HG02973 (cell line): ENCODE measurements around the gene GNA12.
"Not testable (repeated sequence)": the region's sequence is repeated elsewhere in the genome, so short reads cannot be mapped to it uniquely, and the experiment has no call there.

Source experiments
- ATAC-seq: cut with Tn5 transposase; IDR thresholded peaks from one replicate; pipeline ENCODE4 v1.9.1; 2021; ENCODE audit warnings: moderate library complexity; ENCODE audit not compliant: unreplicated experiment

Gene GNA12

DNA sequence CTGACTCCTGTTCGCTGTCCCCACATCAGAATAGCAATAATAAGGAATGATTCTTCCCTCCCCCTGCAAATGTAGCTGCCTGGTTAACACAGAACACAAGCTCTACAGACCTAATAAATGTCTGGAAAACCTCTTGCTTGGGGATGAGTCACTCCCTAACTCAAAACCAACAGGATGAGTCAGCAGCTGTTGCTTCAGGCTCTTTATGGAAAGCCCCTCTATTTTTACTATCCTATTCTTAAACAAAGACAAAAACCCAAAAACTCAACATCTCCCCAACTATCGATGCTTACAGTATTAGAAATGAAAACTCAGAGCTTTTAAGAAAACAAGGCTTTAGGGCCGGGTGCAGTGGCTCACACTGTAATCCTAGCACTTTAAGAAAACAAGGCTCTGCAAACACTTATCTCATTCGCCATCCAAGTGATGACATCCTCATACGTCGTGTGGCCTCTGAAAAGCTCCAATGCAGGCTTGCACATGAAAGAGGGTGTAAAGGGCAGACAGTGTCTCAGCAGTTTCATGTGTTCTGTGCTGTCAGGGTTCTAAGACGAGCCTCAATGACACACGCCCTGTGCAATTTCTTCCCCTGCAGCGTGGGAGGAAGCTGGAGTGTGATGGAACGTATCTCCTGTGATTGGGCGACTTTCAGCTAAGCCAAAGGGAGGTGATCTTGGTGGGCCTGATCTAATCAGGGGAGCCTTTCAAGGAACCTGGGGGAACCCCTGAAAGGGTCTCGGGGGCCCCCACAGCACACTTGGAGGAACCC lies 86.0 kb downstream of the GNA12 start:
- peak; percentile 67 for ATAC-seq

DNA sequence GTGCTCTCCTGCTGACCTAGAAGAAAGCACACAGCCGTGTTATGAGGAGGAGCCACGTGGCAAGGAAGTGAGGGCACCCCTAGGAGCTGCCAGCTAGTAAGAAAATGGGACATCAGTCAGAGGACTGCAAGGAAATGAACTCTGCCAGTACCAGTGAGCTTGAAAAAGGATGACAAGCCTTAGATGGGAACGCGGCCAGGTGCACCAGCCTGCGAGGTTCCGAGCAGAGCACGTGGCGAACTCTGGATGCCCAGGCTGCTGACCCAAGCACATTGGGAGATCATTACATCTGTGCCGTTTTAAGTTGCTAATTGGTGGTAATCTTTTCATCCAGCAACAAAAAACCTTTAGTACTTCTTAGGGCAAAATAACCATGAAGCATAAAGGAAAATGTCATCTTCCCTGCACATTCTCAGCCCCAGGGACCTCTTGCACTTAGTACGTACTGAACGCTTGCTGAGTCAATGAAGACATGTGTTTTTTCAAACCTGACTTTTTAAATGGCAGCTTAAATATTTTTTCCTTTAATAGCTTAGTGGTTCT lies 86.7 kb downstream of the GNA12 start:
- ATAC-seq = no peak

DNA sequence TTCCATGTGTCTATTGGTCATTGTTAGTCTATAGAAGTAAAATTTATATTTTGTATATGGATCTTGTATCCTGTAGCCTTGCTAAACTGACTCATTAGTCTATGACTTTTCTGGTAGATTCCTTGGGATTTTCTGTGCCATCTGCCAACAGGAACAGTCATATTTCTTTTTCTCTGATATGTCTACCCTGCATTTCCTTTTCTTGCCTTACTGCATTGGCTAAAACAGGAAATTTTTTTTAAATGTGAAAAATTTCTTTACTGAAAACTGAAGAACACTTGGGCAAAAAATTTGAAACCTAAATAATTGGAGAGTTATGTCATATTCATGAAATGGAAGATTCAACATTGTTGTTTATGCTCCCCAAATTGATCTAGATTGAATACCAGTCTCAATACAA lies 88.6 kb downstream of the GNA12 start:
- no peak for ATAC-seq

DNA sequence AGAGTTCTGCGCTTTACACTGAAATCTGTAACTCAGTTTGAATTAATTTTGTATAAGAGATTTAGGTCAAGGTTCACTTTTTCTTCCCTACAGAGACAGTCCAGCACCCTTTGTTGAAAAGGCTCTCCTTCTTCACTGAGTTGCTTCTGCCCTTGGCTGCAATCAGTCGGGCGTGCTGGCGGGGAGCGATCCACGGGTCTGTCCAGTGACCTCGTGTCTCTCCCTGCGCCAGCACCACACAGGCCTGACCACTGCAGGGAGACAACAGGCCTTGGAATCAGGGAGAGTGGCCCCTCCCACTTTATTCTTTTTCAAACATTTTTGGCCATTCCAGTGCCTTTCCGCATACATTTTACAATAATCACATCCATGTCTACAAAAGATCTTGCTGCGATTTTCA lies 89.2 kb downstream of the GNA12 start:
- ATAC-seq = no peak

DNA sequence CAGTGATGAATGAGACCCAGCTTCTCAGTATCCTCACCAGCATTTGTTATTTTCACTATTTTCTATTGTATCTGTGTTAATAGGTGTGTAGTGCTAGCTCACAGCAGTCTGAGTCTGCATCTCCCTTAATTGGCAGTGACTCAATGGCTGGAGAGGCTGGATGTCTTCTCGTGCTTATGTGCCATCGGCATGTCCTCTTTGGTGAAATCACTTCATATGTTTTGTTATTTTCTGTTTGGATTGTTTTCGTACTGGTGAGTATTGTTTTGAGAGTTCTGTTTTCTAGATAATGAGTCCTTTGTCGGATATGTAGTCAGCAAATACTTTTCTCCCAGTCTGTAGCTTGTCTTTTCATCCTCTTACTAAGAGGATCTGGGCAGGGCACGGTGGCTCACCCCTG lies 90.0 kb downstream of the GNA12 start:
- ATAC-seq = no peak

DNA sequence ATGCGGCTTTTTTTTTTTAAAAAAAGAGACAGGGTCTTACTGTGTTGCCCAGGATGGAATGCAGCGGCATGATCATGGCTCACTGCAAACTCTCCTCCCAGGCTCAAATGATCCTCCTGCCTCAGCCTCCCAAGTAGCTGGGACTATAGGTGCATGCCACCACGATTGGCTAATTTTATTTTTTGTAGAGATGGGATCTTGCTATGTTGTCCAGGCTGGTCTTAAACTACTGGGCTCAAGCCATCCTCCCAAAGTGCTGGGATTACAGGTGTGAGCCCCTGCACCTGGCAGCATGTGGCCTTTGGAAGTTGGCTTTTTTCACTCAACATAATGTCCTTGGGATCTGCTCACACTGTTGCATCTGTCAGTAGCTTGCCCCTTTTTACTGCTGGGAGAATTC lies 91.0 kb downstream of the GNA12 start:
- no peak for ATAC-seq

DNA sequence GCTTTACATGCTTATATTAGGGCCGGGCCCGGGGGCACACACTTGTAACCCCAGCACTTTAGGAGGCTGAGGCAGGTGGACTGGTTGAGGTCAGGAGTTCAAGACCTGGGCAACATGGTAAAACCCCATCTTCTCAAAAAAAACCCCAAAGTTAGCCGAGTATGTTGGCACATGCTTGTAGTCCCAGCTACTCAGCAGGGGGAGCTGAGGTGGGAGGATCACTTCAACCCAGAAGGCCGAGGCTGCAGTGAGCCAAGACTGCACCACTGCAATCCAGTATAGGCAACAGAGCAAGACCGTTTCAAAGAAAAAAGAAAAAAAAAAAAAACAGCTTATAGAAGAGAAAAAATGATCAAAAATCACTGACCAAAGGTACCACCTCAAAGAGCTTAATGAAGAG lies 93.0 kb downstream of the GNA12 start:
- no peak for ATAC-seq

DNA sequence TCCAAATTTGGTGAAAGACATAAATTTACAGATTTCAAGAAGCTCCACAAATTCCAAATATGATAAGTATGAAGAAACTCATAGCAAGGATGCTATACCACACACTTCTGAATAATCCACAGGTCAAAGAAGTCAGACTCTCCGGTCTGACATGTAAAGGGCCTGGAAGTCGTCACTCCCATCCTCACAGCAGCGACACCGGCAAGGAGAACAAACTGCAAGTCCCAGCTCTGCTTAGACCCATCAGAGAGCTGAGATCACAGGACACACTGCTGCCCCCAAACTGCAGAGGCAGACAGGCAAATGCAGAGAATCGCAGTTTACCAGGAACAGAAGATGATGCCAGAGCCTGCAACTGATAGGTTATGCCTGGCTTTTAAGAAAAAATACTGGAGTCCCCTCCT lies 94.1 kb downstream of the GNA12 start:
- ATAC-seq = no peak

DNA sequence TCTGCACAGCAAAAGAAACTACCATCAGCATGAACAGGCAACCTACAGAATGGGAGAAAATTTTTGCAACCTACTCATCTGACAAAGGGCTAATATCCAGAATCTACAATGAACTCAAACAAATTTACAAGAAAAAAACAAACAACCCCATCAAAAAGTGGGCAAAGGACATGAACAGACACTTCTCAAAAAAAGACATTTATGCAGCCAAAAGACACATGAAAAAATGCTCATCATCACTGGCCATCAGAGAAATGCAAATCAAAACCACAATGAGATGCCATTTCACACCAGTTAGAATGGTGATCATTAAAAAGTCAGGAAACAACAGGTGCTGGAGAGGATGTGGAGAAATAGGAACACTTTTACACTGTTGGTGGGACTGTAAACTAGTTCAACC lies 95.4 kb downstream of the GNA12 start:
- not testable (repeated sequence) for ATAC-seq

DNA sequence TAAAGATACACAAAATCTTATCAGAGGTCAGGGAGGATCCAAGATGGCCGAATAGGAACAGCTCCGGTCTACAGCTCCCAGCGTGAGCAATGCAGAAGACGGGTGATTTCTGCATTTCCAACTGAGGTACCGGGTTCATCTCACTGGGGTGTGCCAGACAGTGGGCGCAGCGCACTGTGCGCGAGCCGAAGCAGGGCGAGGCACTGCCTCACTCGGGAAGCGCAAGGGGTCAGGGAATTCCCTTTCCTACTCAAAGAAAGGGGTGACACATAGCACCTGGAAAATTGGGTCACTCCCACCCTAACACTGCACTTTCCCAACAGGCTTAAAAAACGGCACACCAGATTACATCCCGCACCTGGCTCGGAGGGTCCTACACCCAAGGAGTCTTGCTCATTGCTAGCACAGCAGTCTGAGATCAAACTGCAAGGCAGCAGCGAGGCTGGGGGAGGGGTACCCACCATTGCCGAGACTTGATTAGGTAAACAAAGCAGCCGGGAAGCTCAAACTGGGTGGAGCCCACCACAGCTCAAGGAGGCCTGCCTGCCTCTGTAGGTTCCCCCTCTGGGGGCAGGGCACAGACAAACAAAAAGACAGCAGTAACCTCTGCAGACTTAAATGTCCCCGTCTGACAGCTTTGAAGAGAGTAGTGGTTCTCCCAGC lies 100.5 kb downstream of the GNA12 start:
- ATAC-seq = not testable (repeated sequence)

DNA sequence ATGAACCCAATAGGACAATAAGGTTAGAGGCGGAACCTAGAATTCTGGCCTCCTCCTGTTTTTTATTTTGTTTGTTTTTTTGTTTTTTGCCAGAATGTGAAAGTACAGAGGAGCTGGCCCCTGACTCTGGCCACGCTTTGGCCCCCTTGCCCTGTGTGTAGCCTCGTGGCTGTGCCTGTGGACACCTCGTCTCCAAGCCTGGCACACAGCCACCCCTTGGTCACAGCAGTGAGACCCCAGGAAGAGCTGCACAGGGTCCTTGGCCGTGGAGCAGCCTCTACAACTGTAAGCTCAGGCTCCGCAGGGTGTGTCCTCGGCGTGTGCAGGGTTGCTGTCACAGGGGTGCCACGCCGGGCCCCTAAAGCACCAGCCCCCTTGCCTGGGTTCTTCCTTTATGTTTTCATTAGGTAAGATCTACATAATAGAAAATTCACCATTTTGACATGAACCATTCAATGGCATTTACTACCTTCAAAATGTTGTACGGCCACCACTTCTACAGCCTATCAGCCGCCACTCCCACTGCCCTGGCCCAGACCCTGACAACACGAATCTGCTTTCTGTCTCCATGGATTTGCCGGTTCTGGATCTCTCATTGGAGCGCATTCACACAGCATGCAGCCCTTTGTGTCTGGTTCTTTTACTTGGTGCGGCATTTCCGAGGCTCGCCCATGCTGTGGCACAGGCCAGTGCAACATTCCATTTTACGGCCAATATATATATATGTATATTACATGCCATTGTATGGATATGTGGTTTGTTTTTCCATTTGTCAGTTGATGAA lies 105.2 kb downstream of the GNA12 start:
- ATAC-seq = no peak

DNA sequence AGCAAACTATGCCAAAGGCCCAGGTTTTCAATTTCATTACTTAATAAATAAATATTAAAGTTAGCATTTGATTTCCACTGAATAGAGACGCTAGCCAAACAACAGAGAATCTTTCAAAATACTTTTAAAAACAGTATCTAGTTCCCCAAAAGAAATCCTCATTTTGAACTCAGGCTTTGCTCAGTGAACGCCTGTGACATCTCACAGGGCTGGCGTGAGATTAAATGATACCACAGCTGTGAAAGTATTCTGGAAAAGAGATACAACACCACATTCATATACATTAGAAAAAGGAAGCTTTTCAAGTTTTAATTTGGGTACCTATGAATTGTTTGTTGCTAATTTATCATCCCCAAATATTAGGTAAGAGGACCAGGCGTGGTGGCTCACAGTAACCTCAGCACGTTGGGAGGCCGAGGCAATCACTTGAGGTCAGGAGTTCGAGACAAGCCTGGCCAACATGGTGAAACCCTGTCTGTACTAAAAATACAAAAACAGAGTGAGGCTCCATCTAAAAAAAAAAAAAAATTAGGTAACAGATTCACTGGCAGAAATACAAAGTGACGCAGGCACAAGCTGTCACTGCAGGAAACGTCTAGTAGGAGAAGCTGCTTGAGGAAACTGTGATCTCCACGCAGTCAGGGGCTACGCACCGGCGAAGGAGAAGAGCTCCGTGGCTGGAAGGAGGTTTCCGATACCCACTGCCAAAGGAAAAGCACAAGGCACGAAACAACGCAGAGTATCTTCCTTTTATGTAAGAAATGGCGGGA lies 106.2 kb downstream of the GNA12 start:
- ATAC-seq = no peak

DNA sequence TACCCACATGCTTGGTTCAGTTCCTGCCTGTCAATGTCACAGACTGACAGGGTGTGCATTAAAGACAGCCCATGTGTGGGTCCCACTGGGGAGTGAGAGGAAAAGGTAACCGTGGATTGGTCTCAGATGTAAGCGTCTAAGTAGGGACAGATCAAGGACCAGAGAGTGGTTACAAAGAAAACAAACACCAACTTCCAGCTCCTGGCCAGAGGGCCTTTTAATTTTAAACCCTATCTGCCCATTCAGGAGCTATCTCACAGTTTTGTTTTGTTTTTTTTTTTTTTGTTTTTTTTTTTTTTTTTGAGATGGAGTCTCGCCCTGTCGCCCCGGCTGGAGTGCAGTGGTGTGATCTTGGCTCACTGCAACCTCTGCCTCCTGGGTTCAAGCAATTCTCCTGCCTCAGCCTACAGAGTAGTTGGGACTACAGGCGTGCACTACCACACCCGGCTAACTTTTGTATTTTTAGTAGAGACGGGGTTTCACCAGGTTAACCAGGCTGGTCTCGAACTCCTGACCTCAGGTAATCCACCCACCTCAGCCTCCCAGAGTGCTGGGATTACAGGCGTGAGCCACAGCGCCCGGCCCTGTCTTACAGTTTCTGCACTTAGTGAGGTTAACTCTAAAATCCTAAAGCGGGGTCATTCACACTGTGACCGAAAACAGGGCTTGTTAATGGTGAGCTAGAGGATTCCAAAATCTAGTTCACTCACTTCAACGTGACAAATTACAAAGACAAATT lies 106.9 kb downstream of the GNA12 start:
- ATAC-seq = not testable (repeated sequence)

DNA sequence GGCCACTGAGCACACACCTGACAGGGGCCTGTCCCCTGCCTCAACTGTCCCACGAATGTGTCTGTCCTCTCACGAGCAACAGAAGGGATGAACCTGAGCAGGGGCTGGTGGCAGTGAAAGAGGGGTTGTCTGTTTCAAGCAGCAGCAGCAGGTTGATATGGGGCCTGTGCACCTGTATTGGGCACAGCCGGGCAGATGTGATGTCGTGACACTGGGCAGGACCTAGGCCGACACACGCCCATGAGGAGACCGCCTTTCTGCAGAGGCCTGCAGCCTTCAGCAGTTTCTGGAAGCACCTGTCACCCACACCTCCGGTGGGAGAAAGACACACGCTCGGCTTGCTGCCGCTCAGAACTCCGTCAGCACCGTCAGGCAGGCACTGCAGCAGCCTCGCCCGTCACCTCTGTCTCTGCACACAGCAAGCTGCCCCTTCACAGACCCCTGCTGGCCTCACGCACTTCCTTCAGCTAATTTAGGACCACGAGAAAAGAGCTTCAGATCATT lies 107.6 kb downstream of the GNA12 start:
- no peak for ATAC-seq

DNA sequence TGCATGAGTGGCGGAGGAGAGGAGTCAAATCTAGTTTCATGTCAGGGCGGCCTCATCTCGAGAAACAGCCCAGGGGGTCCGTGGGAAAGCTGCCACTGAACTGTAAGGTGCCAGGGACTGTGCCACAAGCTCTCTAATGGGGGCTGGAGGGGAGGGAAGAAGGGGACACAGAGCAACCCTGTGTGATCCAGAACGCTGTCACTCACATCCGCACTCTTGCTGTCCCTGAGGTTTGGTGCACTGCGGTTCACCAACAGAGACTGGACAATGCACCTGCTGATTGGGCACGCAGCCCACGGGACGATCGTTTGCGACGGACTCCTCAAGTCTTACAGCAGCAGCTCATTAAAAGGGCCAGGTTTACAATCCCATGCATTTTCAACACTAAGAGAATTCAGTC lies 108.4 kb downstream of the GNA12 start:
- no peak for ATAC-seq

DNA sequence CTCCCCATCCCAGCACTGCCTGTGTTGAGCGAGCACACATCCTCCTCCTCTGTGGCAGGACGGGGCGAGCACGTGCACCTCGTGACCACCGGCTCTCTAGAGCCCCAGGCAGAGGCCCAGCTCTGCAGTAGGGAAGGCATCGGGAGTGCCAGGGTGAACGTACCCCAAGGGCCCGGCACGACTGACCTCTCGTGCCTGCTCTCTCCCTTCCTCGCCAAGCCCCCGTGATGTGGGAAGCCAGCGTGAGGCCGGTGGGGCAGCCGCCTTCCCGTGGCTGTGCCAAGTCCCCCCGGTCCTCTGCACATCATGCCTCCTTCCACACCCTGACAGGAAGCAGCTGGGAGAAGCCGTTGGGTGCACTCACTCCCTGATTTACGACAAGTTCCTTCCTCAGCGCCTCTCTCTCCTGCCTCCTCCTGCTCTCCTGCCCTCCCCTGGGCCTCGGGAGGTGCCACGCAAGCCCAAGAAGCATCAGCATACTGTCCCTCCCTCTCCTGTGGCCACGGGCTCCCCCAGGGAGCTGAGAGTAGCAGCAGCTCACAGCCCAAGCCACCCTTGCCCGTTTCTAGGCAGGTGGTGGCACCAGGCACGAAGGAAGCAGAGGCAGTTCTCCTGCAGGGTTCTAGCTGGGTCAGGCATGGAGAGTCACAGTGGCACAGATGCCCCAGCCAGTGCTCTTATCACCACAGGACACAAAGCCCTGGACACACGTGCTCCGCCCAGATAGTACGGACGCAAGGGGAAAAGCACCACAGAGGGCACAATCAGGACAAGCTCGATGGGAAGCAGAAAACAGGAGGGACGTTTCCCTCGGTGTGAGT lies 109.1 kb downstream of the GNA12 start:
- no peak for ATAC-seq

DNA sequence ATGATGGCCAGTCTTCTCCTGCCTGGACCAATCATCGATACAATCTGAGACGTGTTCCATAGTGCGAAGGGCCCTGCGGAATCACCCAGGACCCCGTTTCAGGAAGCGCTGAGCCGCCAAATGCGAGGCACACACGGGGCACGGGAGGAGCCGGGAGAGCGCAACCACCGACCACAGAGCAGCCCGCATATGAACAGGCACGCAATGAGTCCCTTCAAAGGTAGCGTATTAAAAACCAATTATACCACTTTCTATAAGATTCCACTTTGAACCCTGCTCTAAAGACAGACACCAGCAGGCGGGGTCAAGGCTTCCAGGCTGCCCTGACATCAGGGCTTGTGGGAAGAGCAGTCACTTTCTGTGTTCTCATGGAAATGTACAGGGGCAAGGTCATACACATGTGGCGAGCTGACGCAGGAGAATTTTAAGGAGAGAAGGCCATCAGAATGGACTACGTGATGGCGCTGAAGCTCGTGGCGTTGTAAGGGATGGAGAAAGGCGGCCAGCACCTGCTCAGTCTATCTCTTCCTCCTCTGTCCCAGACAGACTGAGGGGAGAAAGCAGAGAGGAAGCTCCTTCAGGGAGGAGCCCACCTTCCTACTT lies 109.9 kb downstream of the GNA12 start:
- no peak for ATAC-seq

DNA sequence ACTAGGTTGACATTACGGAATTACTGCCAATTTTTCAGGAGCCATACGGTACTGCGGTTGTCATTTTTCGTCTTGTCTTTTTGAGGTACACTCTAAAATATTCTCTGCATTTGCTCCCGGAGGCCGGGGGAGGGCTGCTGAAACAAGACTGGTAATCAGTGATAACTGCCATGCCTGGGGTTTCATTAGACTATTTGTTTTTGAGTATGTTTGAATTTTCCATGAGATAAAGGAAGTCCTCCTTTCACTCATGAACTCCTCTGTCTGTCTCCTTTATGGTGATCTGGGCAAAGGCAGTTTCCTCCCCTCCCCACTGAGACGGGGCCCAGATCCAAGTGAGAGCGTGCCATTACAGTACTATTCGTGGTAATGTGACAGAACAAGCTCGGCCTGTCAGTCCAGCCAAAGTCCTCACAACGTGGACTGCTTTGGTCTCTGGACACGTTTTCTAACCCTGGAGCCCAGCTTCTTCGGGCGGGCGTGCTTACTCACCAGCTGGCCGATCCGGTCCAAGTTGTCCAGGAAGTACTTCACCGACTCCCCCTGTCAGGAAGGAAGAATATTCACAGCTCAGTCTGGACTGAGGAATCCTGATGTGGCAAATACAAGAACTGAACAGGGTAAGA lies 111.0 kb downstream of the GNA12 start:
- no peak for ATAC-seq
